ENCODE data around the gene SCRT2. TPM values are rescaled to one million over a fixed set of nuclear protein-coding genes. Genes with fewer than 3 reads are reported as not detected.

The SCRT2 gene
- total and polyA plus RNA-seq, 5 donors from 2014 or later = not detected

DNA sequence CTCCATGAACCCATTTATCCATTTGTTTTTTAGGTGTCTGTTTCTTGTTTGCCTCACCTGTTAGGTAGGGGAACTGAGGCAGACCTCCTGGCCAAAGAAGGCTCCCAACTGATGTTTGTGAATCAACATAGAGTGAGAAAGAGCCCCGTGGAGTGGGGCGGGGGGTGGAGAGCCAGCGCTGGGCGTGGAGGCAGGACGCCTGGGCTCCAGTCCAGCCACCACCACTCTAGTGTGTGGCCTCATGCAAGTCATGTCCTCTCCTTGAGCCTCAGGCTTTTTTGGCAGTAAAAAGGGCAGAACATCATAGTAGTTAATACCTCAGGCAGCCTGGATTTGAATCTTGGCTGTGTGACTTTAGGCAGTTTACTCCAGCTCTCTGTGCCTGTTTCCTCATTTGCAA lies 42.2 kb upstream of the SCRT2 start:
- H3K27ac ChIP-seq (ENCODE audit: insufficient read depth, low read length, poor library complexity, severe bottlenecking) = no peak overlapping the region
- H3K9me3 ChIP-seq (ENCODE audit: control insufficient read depth in 2 of 2, low read length in 2 of 2) = peaks cover 3 to 5% of the 10 kb centered on the region in 2 experiments
- H3K27me3 ChIP-seq (ENCODE audit: control insufficient read depth, insufficient read depth, low read length) = peaks cover 5% of the 10 kb centered on the region
- peaks cover 32% of the 10 kb centered on the region for H3K27me3 Mint-ChIP-seq
- H3K9me3 Mint-ChIP-seq = peaks cover 0 to 6% (median 0%) of the 10 kb centered on the region in 7 donors
- DNase-seq (no peak), ATAC-seq (ENCODE audit: low read depth in 2 of 2) (no peak)
- H3K36me3 ChIP-seq (ENCODE audit: control insufficient read depth, insufficient read depth, low read length) = no peaks in the 10 kb centered on the region
- H3K4me3 ChIP-seq (ENCODE audit: low read depth, low read length) = no peak overlapping the region
- no peak overlapping the region for H3K4me3 Mint-ChIP-seq
- H3K36me3 Mint-ChIP-seq = no peaks in the 10 kb centered on the region
- H3K4me1 ChIP-seq (ENCODE audit: control insufficient read depth, insufficient read depth, low read length, poor library complexity, severe bottlenecking) = no peaks in the 10 kb centered on the region
- no peaks in the 10 kb centered on the region for H3K4me1 Mint-ChIP-seq
- H3K27ac Mint-ChIP-seq = no peak overlapping the region

GRCh38 chr20:717271-717670 lies 41.7 kb upstream of the SCRT2 start:
- Mint-ChIP-seq H3K27ac (no peak overlapping the region), H3K4me1 (no peaks in the 10 kb centered on the region), H3K4me3 (no peak overlapping the region), H3K36me3 (no peaks in the 10 kb centered on the region), H3K27me3 (peaks cover 34% of the 10 kb centered on the region), H3K9me3 (peaks cover 0 to 7% (median 0%) of the 10 kb centered on the region in 7 donors)
- Histone ChIP-seq H3K4me1 (ENCODE audit: control insufficient read depth, insufficient read depth, low read length, poor library complexity, severe bottlenecking) (no peaks in the 10 kb centered on the region), H3K27ac (ENCODE audit: insufficient read depth, low read length, poor library complexity, severe bottlenecking) (no peak overlapping the region), H3K36me3 (ENCODE audit: control insufficient read depth, insufficient read depth, low read length) (no peaks in the 10 kb centered on the region), H3K4me3 (ENCODE audit: low read depth, low read length) (no peak overlapping the region), H3K9me3 (ENCODE audit: control insufficient read depth in 2 of 2, low read length in 2 of 2) (peaks cover 3 to 5% of the 10 kb centered on the region in 2 experiments), H3K27me3 (ENCODE audit: control insufficient read depth, insufficient read depth, low read length) (peaks cover 5% of the 10 kb centered on the region)
- ATAC-seq (ENCODE audit: low read depth in 2 of 2) = no peak
- no peak for DNase-seq

- Mint-ChIP-seq H3K9me3 (peaks cover 0 to 7% (median 0%) of the 10 kb centered on the region in 7 donors), H3K4me3 (no peak overlapping the region), H3K4me1 (peaks cover 0 to under 1% (median 0%) of the 10 kb centered on the region in 4 donors), H3K27me3 (peaks cover 17% of the 10 kb centered on the region), H3K36me3 (no peaks in the 10 kb centered on the region), H3K27ac (no peak overlapping the region)
- Histone ChIP-seq H3K27me3 (ENCODE audit: control insufficient read depth, insufficient read depth, low read length) (peaks cover 15% of the 10 kb centered on the region), H3K36me3 (ENCODE audit: control insufficient read depth, insufficient read depth, low read length) (no peaks in the 10 kb centered on the region), H3K4me1 (ENCODE audit: control insufficient read depth, insufficient read depth, low read length, poor library complexity, severe bottlenecking) (no peaks in the 10 kb centered on the region), H3K4me3 (ENCODE audit: low read depth, low read length) (no peak overlapping the region), H3K27ac (ENCODE audit: insufficient read depth, low read length, poor library complexity, severe bottlenecking) (no peak overlapping the region), H3K9me3 (ENCODE audit: control insufficient read depth in 2 of 2, low read length in 2 of 2) (peaks cover 3 to 5% of the 10 kb centered on the region in 2 experiments)
- ATAC-seq (ENCODE audit: low read depth in 2 of 2) = no peak
- DNase-seq = no peak
These were observed 38.9 kb upstream of the SCRT2 start for GRCh38 chr20:714453-714852.

GRCh38 chr20:711576-711975 lies 36.0 kb upstream of the SCRT2 start:
- Mint-ChIP-seq H3K9me3 (peaks cover 0 to 10% (median 3%) of the 10 kb centered on the region in 7 donors), H3K27me3 (peaks cover 27% of the 10 kb centered on the region), H3K27ac (no peak overlapping the region), H3K36me3 (no peaks in the 10 kb centered on the region), H3K4me3 (no peak overlapping the region), H3K4me1 (peaks cover 0 to 2% (median 0%) of the 10 kb centered on the region in 4 donors)
- no peak overlapping the region for H3K4me3 ChIP-seq (ENCODE audit: low read depth, low read length)
- no peak overlapping the region for H3K27ac ChIP-seq (ENCODE audit: insufficient read depth, low read length, poor library complexity, severe bottlenecking)
- H3K36me3 ChIP-seq (ENCODE audit: control insufficient read depth, insufficient read depth, low read length) = no peaks in the 10 kb centered on the region
- no peak for DNase-seq
- H3K4me1 ChIP-seq (ENCODE audit: control insufficient read depth, insufficient read depth, low read length, poor library complexity, severe bottlenecking) = no peaks in the 10 kb centered on the region
- ATAC-seq (ENCODE audit: low read depth in 2 of 2) = no peak
- H3K9me3 ChIP-seq (ENCODE audit: control insufficient read depth in 2 of 2, low read length in 2 of 2) = peaks cover 5% of the 10 kb centered on the region in 2 experiments
- peaks cover 20% of the 10 kb centered on the region for H3K27me3 ChIP-seq (ENCODE audit: control insufficient read depth, insufficient read depth, low read length)

- Histone ChIP-seq H3K36me3 (ENCODE audit: control insufficient read depth, insufficient read depth, low read length) (no peaks in the 10 kb centered on the region), H3K9me3 (ENCODE audit: control insufficient read depth in 2 of 2, low read length in 2 of 2) (peaks cover 5% of the 10 kb centered on the region in 2 experiments), H3K27ac (ENCODE audit: insufficient read depth, low read length, poor library complexity, severe bottlenecking) (no peak overlapping the region), H3K4me3 (ENCODE audit: low read depth, low read length) (no peak overlapping the region), H3K4me1 (ENCODE audit: control insufficient read depth, insufficient read depth, low read length, poor library complexity, severe bottlenecking) (no peaks in the 10 kb centered on the region), H3K27me3 (ENCODE audit: control insufficient read depth, insufficient read depth, low read length) (peaks cover 19% of the 10 kb centered on the region)
- Mint-ChIP-seq H3K4me1 (peaks cover 0 to 2% (median 0%) of the 10 kb centered on the region in 4 donors), H3K9me3 (peaks cover 0 to 10% (median 3%) of the 10 kb centered on the region in 7 donors), H3K4me3 (no peak overlapping the region), H3K27me3 (peaks cover 27% of the 10 kb centered on the region), H3K36me3 (no peaks in the 10 kb centered on the region), H3K27ac (no peak overlapping the region)
- ATAC-seq (ENCODE audit: low read depth in 2 of 2) (no peak), DNase-seq (no peak)
These were observed 35.3 kb upstream of the SCRT2 start for GRCh38 chr20:710780-711450.

- H3K4me3 Mint-ChIP-seq = no peak overlapping the region
- peaks cover 0 to 10% (median 3%) of the 10 kb centered on the region in 7 donors for H3K9me3 Mint-ChIP-seq
- H3K9me3 ChIP-seq (ENCODE audit: control insufficient read depth in 2 of 2, low read length in 2 of 2) = peaks cover 5% of the 10 kb centered on the region in 2 experiments
- no peaks in the 10 kb centered on the region for H3K36me3 ChIP-seq (ENCODE audit: control insufficient read depth, insufficient read depth, low read length)
- ATAC-seq (ENCODE audit: low read depth in 2 of 2) (no peak), DNase-seq (no peak)
- H3K27ac ChIP-seq (ENCODE audit: insufficient read depth, low read length, poor library complexity, severe bottlenecking) = no peak overlapping the region
- H3K27me3 ChIP-seq (ENCODE audit: control insufficient read depth, insufficient read depth, low read length) = peaks cover 15% of the 10 kb centered on the region
- H3K4me1 Mint-ChIP-seq = peaks cover 0 to 2% (median 0%) of the 10 kb centered on the region in 4 donors
- peaks cover 29% of the 10 kb centered on the region for H3K27me3 Mint-ChIP-seq
- no peak overlapping the region for H3K27ac Mint-ChIP-seq
- H3K36me3 Mint-ChIP-seq = no peaks in the 10 kb centered on the region
- H3K4me1 ChIP-seq (ENCODE audit: control insufficient read depth, insufficient read depth, low read length, poor library complexity, severe bottlenecking) = no peaks in the 10 kb centered on the region
- no peak overlapping the region for H3K4me3 ChIP-seq (ENCODE audit: low read depth, low read length)
These were observed 34.6 kb upstream of the SCRT2 start for GRCh38 chr20:709991-710779.

DNA sequence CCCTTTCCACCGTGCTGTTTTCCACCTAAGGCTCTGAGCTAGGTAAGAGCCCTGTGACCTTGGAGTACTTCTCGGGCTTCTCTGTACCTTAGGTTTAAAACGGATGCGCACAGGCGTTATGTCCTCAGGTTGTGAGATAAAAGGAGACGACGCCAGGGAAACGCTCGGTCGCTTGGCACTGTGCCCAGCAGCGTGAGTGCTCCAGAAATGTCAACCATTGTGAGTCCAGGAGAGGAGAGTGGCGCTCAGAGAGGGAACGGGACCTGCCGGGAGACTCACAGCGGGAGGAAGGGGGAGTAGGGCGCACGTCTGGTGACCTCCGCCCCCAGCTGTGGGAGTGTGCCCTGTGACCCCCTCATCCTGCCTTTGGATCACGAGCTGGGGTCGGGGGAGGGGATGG lies 33.8 kb upstream of the SCRT2 start:
- Mint-ChIP-seq H3K36me3 (no peaks in the 10 kb centered on the region), H3K27ac (no peak overlapping the region), H3K9me3 (peaks cover 0 to 10% (median 3%) of the 10 kb centered on the region in 7 donors), H3K4me3 (no peak overlapping the region), H3K27me3 (peaks cover 33% of the 10 kb centered on the region), H3K4me1 (peaks cover 0 to 2% (median 0%) of the 10 kb centered on the region in 4 donors)
- H3K27me3 ChIP-seq (ENCODE audit: control insufficient read depth, insufficient read depth, low read length) = peaks cover 15% of the 10 kb centered on the region
- ATAC-seq (ENCODE audit: low read depth in 2 of 2) (no peak), DNase-seq (no peak)
- H3K4me3 ChIP-seq (ENCODE audit: low read depth, low read length) = no peak overlapping the region
- H3K27ac ChIP-seq (ENCODE audit: insufficient read depth, low read length, poor library complexity, severe bottlenecking) = no peak overlapping the region
- H3K4me1 ChIP-seq (ENCODE audit: control insufficient read depth, insufficient read depth, low read length, poor library complexity, severe bottlenecking) = no peaks in the 10 kb centered on the region
- no peaks in the 10 kb centered on the region for H3K36me3 ChIP-seq (ENCODE audit: control insufficient read depth, insufficient read depth, low read length)
- H3K9me3 ChIP-seq (ENCODE audit: control insufficient read depth in 2 of 2, low read length in 2 of 2) = peaks cover 2 to 4% of the 10 kb centered on the region in 2 experiments

All from CD4-positive, CD25-positive, alpha-beta regulatory T cell (primary cell).